HepG2 (cell line): ENCODE measurements around the gene TGM1. TPM values are rescaled to one million over a fixed set of nuclear protein-coding genes. Genes with fewer than 3 reads are reported as not detected.

Experiments
- ATAC-seq: fragments of 200-7000 bp; cut with Tn5 transposase; 3 replicates; pipeline ENCODE4 v1.9.1; 2020; ENCODE audit warnings: mild to moderate bottlenecking, moderate library complexity
- BruUV-seq: library from RNA; stranded (reverse); fragments of 400-500 nt; replicated peaks from 2 replicates; lab custom pipeline; 2021; lab: Mats Ljungman, UMichigan
- CTCF ChIA-PET: fragments of 300-600 bp; formaldehyde crosslinking; extraction: SDS; loops from one replicate; lab custom pipeline; 2021; ENCODE audit warnings: low total read pairs, inconsistent platforms, low intra/inter-chr PET ratio; lab: Yijun Ruan, JAX
- POLR2A ChIA-PET: fragments of 350-600 bp; sonication (Branson Sonifier 250); formaldehyde crosslinking; loops from one replicate; lab custom pipeline; 2020; ENCODE audit warnings: antibody characterized with exemption, inconsistent platforms; lab: Yijun Ruan, JAX
- DNase-seq: peaks from one replicate; pipeline ENCODE4 v3.0.0-alpha.2; 2015; ENCODE audit warnings: low spot score
- FAIRE-seq: peaks from 3 replicates; lab custom pipeline; 2011; peaks lifted over from hg19 to GRCh38; lab: Jason Lieb, UNC
- H2AFZ ChIP-seq: one replicate; pipeline ENCODE4 v1.6.1; 2011; ENCODE audit warnings: low read length, inconsistent platforms
- H3K27ac ChIP-seq: fragments of 300-600 bp; 3 replicates; pipeline ENCODE4 v1.8.0; 2011; ENCODE audit warnings: mixed run types, mild to moderate bottlenecking, mixed read lengths, low read length, inconsistent platforms; ENCODE audit not compliant: insufficient read depth; ENCODE audit errors: extremely low read length
- H3K27me3 ChIP-seq, 2 experiments: fragments of 200-600 bp in 1 of 2; 2 replicates in 1 of 2; 3 replicates in 1 of 2; pipeline versions ENCODE4 v1.6.0 to v1.8.0; 2011; ENCODE audit warnings: low read length in 2 of 2, mild to moderate bottlenecking in 2 of 2, moderate library complexity in 2 of 2, inconsistent platforms in 1 of 2; ENCODE audit not compliant: insufficient read depth in 2 of 2, control insufficient read depth in 1 of 2
- H3K36me3 ChIP-seq, 2 experiments: fragments of 200-600 bp in 1 of 2; replicated peaks in 1 of 2; 2 replicates in 1 of 2; 3 replicates in 1 of 2; pipeline versions ENCODE4 v1.5.1 to v1.8.0; 2011; ENCODE audit warnings: low read length in 2 of 2, inconsistent platforms in 1 of 2; ENCODE audit not compliant: insufficient read depth in 2 of 2, control insufficient read depth in 1 of 2
- H3K4me1 ChIP-seq: 2 replicates; pipeline ENCODE4 v1.5.1; 2012; ENCODE audit warnings: low read length, inconsistent platforms; ENCODE audit not compliant: insufficient read depth
- H3K4me2 ChIP-seq: 2 replicates; pipeline ENCODE4 v1.6.0; 2011; ENCODE audit warnings: low read depth, low read length, inconsistent platforms
- H3K4me3 ChIP-seq, 3 experiments: fragments of 200-600 bp in 1 of 3; sonication (generic), shearing (Covaris generic) in 1 of 3; replicated peaks in 1 of 3; 2 replicates each; pipeline ENCODE4 v1.5.1; 2011 to 2016; ENCODE audit warnings: low read length in 3 of 3, inconsistent platforms in 2 of 3, low read depth in 2 of 3, mild to moderate bottlenecking in 2 of 3, control low read depth in 1 of 3, mixed read lengths in 1 of 3; ENCODE audit not compliant: insufficient read depth in 1 of 3
- H3K79me2 ChIP-seq: one replicate; pipeline ENCODE4 v1.6.1; 2011; ENCODE audit warnings: low read length, inconsistent platforms; ENCODE audit not compliant: insufficient read depth
- H3K9ac ChIP-seq: 2 replicates; pipeline ENCODE4 v1.6.0; 2011; ENCODE audit warnings: mild to moderate bottlenecking, low read depth, low read length, inconsistent platforms; ENCODE audit not compliant: insufficient read depth
- H3K9me3 ChIP-seq: 2 replicates; pipeline ENCODE4 v1.5.1; 2012; ENCODE audit warnings: mild to moderate bottlenecking, low read length
- H4K20me1 ChIP-seq: 2 replicates; pipeline ENCODE4 v1.6.0; 2011; ENCODE audit warnings: inconsistent platforms, mild to moderate bottlenecking, low read length, moderate library complexity; ENCODE audit not compliant: insufficient read depth
- BATF2 ChIP-seq: sonication (generic); formaldehyde crosslinking; IDR thresholded peaks from 2 replicates; pipeline ENCODE4 v1.8.0; 2022; ENCODE audit warnings: mild to moderate bottlenecking, missing genetic modification reagents, moderate library complexity
- FOXK1 ChIP-seq: sonication (generic); formaldehyde crosslinking; IDR thresholded peaks from 2 replicates; pipeline ENCODE4 v1.4.0; 2020; ENCODE audit warnings: low read depth, missing genetic modification reagents, borderline replicate concordance
- FOXK2 ChIP-seq: fragments of 450-650 bp; IDR thresholded peaks from 2 replicates; pipeline ENCODE4 v1.6.1; 2016
- GMEB2 ChIP-seq: IDR thresholded peaks from 2 replicates; pipeline ENCODE4 v1.6.1; 2016; ENCODE audit warnings: missing biosample characterization, missing genetic modification reagents, low read depth
- HMG20B ChIP-seq: conservative IDR thresholded peaks from 2 replicates; pipeline ENCODE4 v1.6.1; 2016; ENCODE audit warnings: missing genetic modification reagents, missing compliant biosample characterization
- MIER2 ChIP-seq: IDR thresholded peaks from 2 replicates; pipeline ENCODE4 v1.6.1; 2016; ENCODE audit warnings: missing biosample characterization, missing genetic modification reagents
- MNT ChIP-seq: fragments of 450-650 bp; IDR thresholded peaks from 2 replicates; pipeline ENCODE4 v1.6.1; 2016
- MTF2 ChIP-seq: sonication (generic); formaldehyde crosslinking; IDR thresholded peaks from 2 replicates; pipeline ENCODE4 v1.5.0; 2020; ENCODE audit warnings: missing genetic modification reagents, borderline replicate concordance
- MZF1 ChIP-seq: sonication (generic); formaldehyde crosslinking; IDR thresholded peaks from 2 replicates; pipeline ENCODE4 v1.8.1; 2023; ENCODE audit warnings: mild to moderate bottlenecking, missing genetic modification reagents, borderline replicate concordance
- NCOR1 ChIP-seq: fragments of 200-600 bp; sonication (generic); IDR thresholded peaks from 2 replicates; pipeline ENCODE4 v1.7.0; 2017; ENCODE audit warnings: antibody characterized with exemption, low read length, borderline replicate concordance
- NR1H2 ChIP-seq: sonication (generic); formaldehyde crosslinking; IDR thresholded peaks from 2 replicates; pipeline ENCODE4 v1.8.1; 2022; ENCODE audit warnings: low read depth, missing genetic modification reagents, borderline replicate concordance
- PHF20 ChIP-seq: sonication (generic); formaldehyde crosslinking; IDR thresholded peaks from 2 replicates; pipeline ENCODE4 v1.5.0; 2020; ENCODE audit warnings: mild to moderate bottlenecking, missing genetic modification reagents
- REXO4 ChIP-seq: sonication (generic); formaldehyde crosslinking; IDR thresholded peaks from 2 replicates; pipeline ENCODE4 v1.8.0; 2022; ENCODE audit warnings: missing genetic modification reagents, mild to moderate bottlenecking, borderline replicate concordance
- THAP11 ChIP-seq: IDR thresholded peaks from 2 replicates; pipeline ENCODE4 v1.6.1; 2016; ENCODE audit warnings: missing biosample characterization, missing genetic modification reagents
- THAP9 ChIP-seq: sonication (generic); formaldehyde crosslinking; IDR thresholded peaks from 2 replicates; pipeline ENCODE4; 2020; ENCODE audit warnings: missing genetic modification reagents, mild to moderate bottlenecking, borderline replicate concordance
- ZNF33A ChIP-seq: sonication (generic); formaldehyde crosslinking; IDR thresholded peaks from 2 replicates; pipeline ENCODE4 v1.5.1; 2020; ENCODE audit warnings: missing genetic modification reagents, mild to moderate bottlenecking, moderate library complexity, borderline replicate concordance
- ZNF549 ChIP-seq: sonication (generic); formaldehyde crosslinking; IDR thresholded peaks from 2 replicates; pipeline ENCODE4 v1.5.0; 2020; ENCODE audit warnings: missing genetic modification reagents
- WGBS: methylation state at CpG from one replicate; pipeline ENCODE4 v1.1.6; 2017; ENCODE audit warnings: low lambda C conversion rate; 5-methylcytosine and 5-hydroxymethylcytosine counted together
- in situ Hi-C: cut with HindIII; loops from 2 replicates; pipeline ENCODE4 v1.10.0; 2017; ENCODE audit warnings: low pct_unique_long_range_greater_than_20kb; ENCODE audit not compliant: extremely low pct_ligation_motif_present
- intact Hi-C: fragments of 100-400 bp; cut with micrococcal nuclease; formaldehyde crosslinking; loops from one replicate; pipeline ENCODE4 v1.10.0; 2022; ENCODE audit not compliant: unreplicated experiment
- polyA plus RNA-seq, 8 experiments: library from polyadenylated mRNA; depleted of rRNA in 3 of 8; stranded (reverse) in 7 of 8; unstranded in 1 of 8; fragments of >200 nt; fragmentation: Illumina TruSeq in 4 of 8; extraction: Trizol in 4 of 8; gene quantifications; 2 replicates each; pipeline versions ENCODE4 v1.2.1 to v1.2.3, GENCODE V29; 2011 to 2016; ENCODE audit warnings: low read depth in 4 of 8, missing spikeins in 1 of 8, mixed read lengths in 1 of 8; ENCODE audit not compliant: insufficient read depth in 1 of 8
- total RNA-seq, 5 experiments: library from RNA; depleted of rRNA; stranded (reverse); fragments of >200 nt; fragmentation: Illumina TruSeq; extraction: Trizol; gene quantifications; 2 replicates each; pipeline ENCODE4 v1.2.3, GENCODE V29; 2016; ENCODE audit warnings: low read depth in 1 of 5
- TF ChIP-seq, protein P1 (sequence below): sonication (generic); formaldehyde crosslinking; IDR thresholded peaks from 2 replicates; pipeline ENCODE4 v1.5.0; 2020; ENCODE audit warnings: missing genetic modification reagents

The TGM1 gene
- total and polyA plus RNA-seq, 2 of the 13 experiments (the other 11 are each of a cell fraction or from before 2014, with no cell fraction given): 3.2 to 10.6 TPM

GRCh38 chr14:24247422-24247821 is 15.6 kb downstream of the TGM1 start:
- H3K9ac ChIP-seq: no peak overlapping the region
- no peak overlapping the region for H3K27ac ChIP-seq
- no peaks in the 10 kb centered on the region for H3K27me3 ChIP-seq
- no peak for ATAC-seq
- H3K4me1 ChIP-seq: peaks cover 32% of the 10 kb centered on the region
- H3K4me3 ChIP-seq: no peak overlapping the region
- H3K79me2 ChIP-seq: no peaks in the 10 kb centered on the region
- no peak for FAIRE-seq
- H4K20me1 ChIP-seq: no peaks in the 10 kb centered on the region
- TF ChIP-seq MTF2 (no peak), THAP11 (no peak), MZF1 (no peak), THAP9 (CRISPR knock-in tag) (no peak), MNT (no peak), ZNF33A (CRISPR knock-in tag) (no peak), FOXK1 (CRISPR knock-in tag) (no peak), ZNF549 (CRISPR knock-in tag) (no peak), HMG20B (CRISPR knock-in tag) (no peak), MIER2 (CRISPR knock-in tag) (no peak), NCOR1 (no peak), NR1H2 (CRISPR knock-in tag) (no peak), FOXK2 (no peak), GMEB2 (CRISPR knock-in tag) (no peak), PHF20 (CRISPR knock-in tag) (no peak), REXO4 (no peak), BATF2 (CRISPR knock-in tag) (no peak)
- TF ChIP-seq, protein P1, sequence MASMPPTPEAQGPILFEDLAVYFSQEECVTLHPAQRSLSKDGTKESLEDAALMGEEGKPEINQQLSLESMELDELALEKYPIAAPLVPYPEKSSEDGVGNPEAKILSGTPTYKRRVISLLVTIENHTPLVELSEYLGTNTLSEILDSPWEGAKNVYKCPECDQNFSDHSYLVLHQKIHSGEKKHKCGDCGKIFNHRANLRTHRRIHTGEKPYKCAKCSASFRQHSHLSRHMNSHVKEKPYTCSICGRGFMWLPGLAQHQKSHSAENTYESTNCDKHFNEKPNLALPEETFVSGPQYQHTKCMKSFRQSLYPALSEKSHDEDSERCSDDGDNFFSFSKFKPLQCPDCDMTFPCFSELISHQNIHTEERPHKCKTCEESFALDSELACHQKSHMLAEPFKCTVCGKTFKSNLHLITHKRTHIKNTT (CRISPR knock-in tag): no peak
- TF ChIP-seq, all 625 proteins: peak for 0
- ChIA-PET POLR2A (interaction anchor here (0.6 to 18.0 kb wide), 9 partner anchors 9 to 133 kb away, joined by 3 to 850 read pairs (median 4); partner anchors contain the start of genes CHMP4A, CIDEB, DHRS1 and LTB4R), CTCF (no interaction called here)
- Histone ChIP-seq H3K4me2 (no peak overlapping the region), H2AFZ (no peak overlapping the region), H3K9me3 (no peaks in the 10 kb centered on the region), H3K36me3 (no peaks in the 10 kb centered on the region)
- intact Hi-C loops: no loop called here
- in situ Hi-C loops: loop anchor here (10.0 kb wide), 1 partner anchor 187 kb away; no protein-coding TSS in a partner anchor
- WGBS: 75% methylated on average over 7 of the region's 7 CpGs
- DNase-seq: no peak
- no TSS peak for BruUV-seq
